HuH-7.5 (cell line): ENCODE data around the gene VTA1.

ENCODE experiments used
- DNase-seq: peaks from one replicate; pipeline ENCODE4 v3.0.0; 2011; ENCODE audit warnings: low spot score

The VTA1 gene

GRCh38 chr6:142271476-142271875 lies 124.4 kb downstream of the VTA1 start:
- DNase-seq: no peak
